ENCODE measurements around the gene NOS1AP. TPM values are rescaled to one million over a fixed set of nuclear protein-coding genes. Genes with fewer than 3 reads are reported as not detected.

NOS1AP gene
- total RNA-seq, 1 experiment from 2014 or later, result 5.3 TPM

DNA sequence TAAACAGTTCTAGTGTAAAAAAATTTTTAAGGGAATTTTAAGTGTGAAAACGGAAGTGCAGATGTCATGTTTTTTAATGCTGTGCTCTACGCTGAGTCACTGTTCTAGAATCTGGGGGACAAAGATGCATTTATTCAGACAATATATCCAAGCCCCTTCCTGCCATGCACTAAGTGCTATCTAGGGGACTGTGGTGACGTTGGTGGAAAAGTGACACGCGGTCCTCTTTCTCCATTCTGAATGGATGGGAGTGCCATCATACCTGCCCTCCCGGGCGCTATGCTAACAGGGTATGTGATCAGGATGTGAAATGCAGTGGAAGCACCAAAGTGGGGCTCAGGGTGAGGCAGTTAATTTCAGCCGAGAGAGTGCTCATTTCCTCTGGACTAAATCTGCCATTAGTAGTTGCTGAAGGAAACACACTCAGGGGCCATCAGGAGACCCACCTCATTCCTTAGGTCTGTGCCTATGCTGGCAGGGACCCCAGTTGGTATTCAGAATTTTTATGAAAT is 318.6 kb downstream of the NOS1AP start:
- no peaks in the 10 kb centered on the region for H3K9me3 ChIP-seq (ENCODE audit: control insufficient read depth in 1 of 2, insufficient read depth in 1 of 2, low read depth in 1 of 2, low read length in 2 of 2)
- ATAC-seq (no peak), DNase-seq (ENCODE audit: low read depth, low spot score) (no peak)
- ChIA-PET CTCF (no interaction called here), RAD21 (ENCODE audit: low non-redundant PET in 1 of 2, low total read pairs in 2 of 2, uncharacterized antibody in 2 of 2, unreplicated experiment in 2 of 2) (no interaction called here), POLR2A (no interaction called here)
- no peaks in the 10 kb centered on the region for H3K79me2 ChIP-seq (ENCODE audit: insufficient read depth, low read length)
- H3K9me2 ChIP-seq (ENCODE audit: insufficient read depth), result no peaks in the 10 kb centered on the region
- H4K20me1 ChIP-seq (ENCODE audit: insufficient read depth), result no peaks in the 10 kb centered on the region
- H3K27me3 ChIP-seq (ENCODE audit: insufficient read depth, low read length), result no peaks in the 10 kb centered on the region
- no TSS peak for BruUV-seq (replicated peaks)
- H3K27ac ChIP-seq (ENCODE audit: low read depth, low read length), result no peak overlapping the region
- no peak overlapping the region for H3K4me3 ChIP-seq (replicated peaks in 1 of 2; ENCODE audit: low read depth in 1 of 2, low read length in 2 of 2)
- no peak overlapping the region for H3K4me2 ChIP-seq (ENCODE audit: low read length)
- H2AFZ ChIP-seq (ENCODE audit: low read depth, low read length, poor library complexity, severe bottlenecking), result no peak overlapping the region
- H3K4me1 ChIP-seq (ENCODE audit: control insufficient read depth in 1 of 2, insufficient read depth in 2 of 2, low read length in 2 of 2), result peaks cover 0 to 4% of the 10 kb centered on the region in 2 experiments; a peak in 2 of 4 replicates
- no peaks in the 10 kb centered on the region for H3K36me3 ChIP-seq (ENCODE audit: control insufficient read depth in 1 of 2, insufficient read depth in 2 of 2, low read length in 2 of 2)
- intact Hi-C loops (cut with micrococcal nuclease), result no loop called here
- no peak overlapping the region for H3K9ac ChIP-seq (ENCODE audit: low read length)
- TF ChIP-seq EGR1 (IDR thresholded peaks at IDR 0.05; ENCODE audit: low read depth) (no peak), POLR2A (IDR thresholded peaks at IDR 0.05; ENCODE audit: borderline replicate concordance, extremely low read depth, insufficient read depth, insufficient read length) (no peak), JUND (IDR thresholded peaks at IDR 0.05) (no peak), ELF1 (IDR thresholded peaks at IDR 0.05; ENCODE audit: borderline replicate concordance, low read depth) (no peak), SRF (IDR thresholded peaks at IDR 0.05; ENCODE audit: low read depth) (no peak), SP1 (IDR thresholded peaks at IDR 0.05; ENCODE audit: low read depth) (no peak), CBX3 (IDR thresholded peaks at IDR 0.05; ENCODE audit: low read depth) (no peak), TCF7L2 (IDR thresholded peaks at IDR 0.05; ENCODE audit: borderline replicate concordance, extremely low read depth, insufficient read depth, insufficient read length) (no peak), POLR2AphosphoS5 (IDR thresholded peaks at IDR 0.05; ENCODE audit: low read depth, low read length) (no peak), CEBPB (IDR thresholded peaks at IDR 0.05; ENCODE audit: low read depth) (no peak)
- TF ChIP-seq, protein P1, sequence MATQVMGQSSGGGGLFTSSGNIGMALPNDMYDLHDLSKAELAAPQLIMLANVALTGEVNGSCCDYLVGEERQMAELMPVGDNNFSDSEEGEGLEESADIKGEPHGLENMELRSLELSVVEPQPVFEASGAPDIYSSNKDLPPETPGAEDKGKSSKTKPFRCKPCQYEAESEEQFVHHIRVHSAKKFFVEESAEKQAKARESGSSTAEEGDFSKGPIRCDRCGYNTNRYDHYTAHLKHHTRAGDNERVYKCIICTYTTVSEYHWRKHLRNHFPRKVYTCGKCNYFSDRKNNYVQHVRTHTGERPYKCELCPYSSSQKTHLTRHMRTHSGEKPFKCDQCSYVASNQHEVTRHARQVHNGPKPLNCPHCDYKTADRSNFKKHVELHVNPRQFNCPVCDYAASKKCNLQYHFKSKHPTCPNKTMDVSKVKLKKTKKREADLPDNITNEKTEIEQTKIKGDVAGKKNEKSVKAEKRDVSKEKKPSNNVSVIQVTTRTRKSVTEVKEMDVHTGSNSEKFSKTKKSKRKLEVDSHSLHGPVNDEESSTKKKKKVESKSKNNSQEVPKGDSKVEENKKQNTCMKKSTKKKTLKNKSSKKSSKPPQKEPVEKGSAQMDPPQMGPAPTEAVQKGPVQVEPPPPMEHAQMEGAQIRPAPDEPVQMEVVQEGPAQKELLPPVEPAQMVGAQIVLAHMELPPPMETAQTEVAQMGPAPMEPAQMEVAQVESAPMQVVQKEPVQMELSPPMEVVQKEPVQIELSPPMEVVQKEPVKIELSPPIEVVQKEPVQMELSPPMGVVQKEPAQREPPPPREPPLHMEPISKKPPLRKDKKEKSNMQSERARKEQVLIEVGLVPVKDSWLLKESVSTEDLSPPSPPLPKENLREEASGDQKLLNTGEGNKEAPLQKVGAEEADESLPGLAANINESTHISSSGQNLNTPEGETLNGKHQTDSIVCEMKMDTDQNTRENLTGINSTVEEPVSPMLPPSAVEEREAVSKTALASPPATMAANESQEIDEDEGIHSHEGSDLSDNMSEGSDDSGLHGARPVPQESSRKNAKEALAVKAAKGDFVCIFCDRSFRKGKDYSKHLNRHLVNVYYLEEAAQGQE (IDR thresholded peaks at IDR 0.05; ENCODE audit: low read depth), result no peak
- TF ChIP-seq, protein P2, sequence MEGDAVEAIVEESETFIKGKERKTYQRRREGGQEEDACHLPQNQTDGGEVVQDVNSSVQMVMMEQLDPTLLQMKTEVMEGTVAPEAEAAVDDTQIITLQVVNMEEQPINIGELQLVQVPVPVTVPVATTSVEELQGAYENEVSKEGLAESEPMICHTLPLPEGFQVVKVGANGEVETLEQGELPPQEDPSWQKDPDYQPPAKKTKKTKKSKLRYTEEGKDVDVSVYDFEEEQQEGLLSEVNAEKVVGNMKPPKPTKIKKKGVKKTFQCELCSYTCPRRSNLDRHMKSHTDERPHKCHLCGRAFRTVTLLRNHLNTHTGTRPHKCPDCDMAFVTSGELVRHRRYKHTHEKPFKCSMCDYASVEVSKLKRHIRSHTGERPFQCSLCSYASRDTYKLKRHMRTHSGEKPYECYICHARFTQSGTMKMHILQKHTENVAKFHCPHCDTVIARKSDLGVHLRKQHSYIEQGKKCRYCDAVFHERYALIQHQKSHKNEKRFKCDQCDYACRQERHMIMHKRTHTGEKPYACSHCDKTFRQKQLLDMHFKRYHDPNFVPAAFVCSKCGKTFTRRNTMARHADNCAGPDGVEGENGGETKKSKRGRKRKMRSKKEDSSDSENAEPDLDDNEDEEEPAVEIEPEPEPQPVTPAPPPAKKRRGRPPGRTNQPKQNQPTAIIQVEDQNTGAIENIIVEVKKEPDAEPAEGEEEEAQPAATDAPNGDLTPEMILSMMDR (IDR thresholded peaks at IDR 0.05 in 2 of 3, conservative IDR thresholded peaks at IDR 0.05 in 1 of 3; ENCODE audit: borderline replicate concordance in 1 of 3, insufficient read depth in 1 of 3, low read depth in 2 of 3, low read length in 2 of 3), result no peak
- TF ChIP-seq, protein P3, sequence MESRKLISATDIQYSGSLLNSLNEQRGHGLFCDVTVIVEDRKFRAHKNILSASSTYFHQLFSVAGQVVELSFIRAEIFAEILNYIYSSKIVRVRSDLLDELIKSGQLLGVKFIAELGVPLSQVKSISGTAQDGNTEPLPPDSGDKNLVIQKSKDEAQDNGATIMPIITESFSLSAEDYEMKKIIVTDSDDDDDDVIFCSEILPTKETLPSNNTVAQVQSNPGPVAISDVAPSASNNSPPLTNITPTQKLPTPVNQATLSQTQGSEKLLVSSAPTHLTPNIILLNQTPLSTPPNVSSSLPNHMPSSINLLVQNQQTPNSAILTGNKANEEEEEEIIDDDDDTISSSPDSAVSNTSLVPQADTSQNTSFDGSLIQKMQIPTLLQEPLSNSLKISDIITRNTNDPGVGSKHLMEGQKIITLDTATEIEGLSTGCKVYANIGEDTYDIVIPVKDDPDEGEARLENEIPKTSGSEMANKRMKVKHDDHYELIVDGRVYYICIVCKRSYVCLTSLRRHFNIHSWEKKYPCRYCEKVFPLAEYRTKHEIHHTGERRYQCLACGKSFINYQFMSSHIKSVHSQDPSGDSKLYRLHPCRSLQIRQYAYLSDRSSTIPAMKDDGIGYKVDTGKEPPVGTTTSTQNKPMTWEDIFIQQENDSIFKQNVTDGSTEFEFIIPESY (IDR thresholded peaks at IDR 0.05; ENCODE audit: extremely low read depth, insufficient replicate concordance, low read length), result no peak
- TF ChIP-seq, protein P4, sequence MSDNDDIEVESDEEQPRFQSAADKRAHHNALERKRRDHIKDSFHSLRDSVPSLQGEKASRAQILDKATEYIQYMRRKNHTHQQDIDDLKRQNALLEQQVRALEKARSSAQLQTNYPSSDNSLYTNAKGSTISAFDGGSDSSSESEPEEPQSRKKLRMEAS (IDR thresholded peaks at IDR 0.05), result no peak
